ENCODE data around the gene MSI2. TPM values are rescaled to one million over a fixed set of nuclear protein-coding genes. Genes with fewer than 3 reads are reported as not detected.

Gene MSI2
- total and polyA plus RNA-seq, 8 donors = 35.0 to 49.5 (median 47.5) TPM

DNA sequence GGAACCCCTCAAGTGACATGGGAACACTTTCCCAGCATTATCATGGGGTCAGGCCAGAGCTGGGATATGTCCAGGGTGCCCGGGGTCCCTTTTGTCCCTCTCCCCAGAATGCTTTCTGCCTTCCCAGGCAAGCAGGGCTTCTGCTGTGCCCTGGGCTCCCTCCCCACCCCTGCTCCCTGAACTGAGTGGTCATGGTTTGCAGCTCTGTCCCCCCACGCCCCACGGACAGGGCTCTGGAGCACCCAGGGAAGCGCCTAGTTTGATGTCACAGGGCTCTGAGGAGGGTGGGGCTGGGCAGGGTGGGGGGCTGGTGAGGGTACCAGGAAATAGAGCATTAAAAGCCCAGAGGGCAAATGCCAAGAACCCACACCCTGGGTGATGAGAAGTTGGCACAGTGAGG, 396.5 kb downstream of the MSI2 start:
- intact Hi-C loops (cut with DNase I) = no loop called here
- DNase-seq (no peak), ATAC-seq (no peak)
- H3K27ac ChIP-seq = no peak overlapping the region
- H3K36me3 ChIP-seq = no peaks in the 10 kb centered on the region
- H3K4me3 ChIP-seq = no peak overlapping the region
- TF ChIP-seq CTCF (IDR thresholded peaks at IDR 0.05) = no peak
- H3K4me1 ChIP-seq = no peaks in the 10 kb centered on the region
- no peaks in the 10 kb centered on the region for H3K9me3 ChIP-seq
- H3K27me3 ChIP-seq = no peaks in the 10 kb centered on the region

DNA sequence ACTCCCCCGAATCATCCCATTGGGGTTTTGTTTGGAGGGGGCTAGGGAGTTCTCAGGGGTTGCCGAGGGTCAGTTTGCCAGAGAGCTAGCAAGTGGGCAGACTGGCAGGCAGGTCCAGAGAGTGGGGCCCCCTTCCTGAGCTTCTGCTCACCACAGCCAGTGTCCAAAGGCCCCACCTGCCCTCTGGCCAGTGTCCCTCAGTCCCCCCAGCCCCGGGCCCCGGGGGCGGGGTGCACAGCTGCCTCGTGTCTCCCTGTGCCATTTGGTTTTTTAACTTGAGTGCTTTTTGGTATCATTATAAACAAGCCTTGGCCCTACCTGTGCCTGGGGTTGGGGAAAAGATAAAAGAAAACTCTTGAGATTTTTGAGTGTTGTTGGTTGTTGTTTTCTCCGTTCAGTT, 397.0 kb downstream of the MSI2 start:
- Histone ChIP-seq H3K27ac (no peak overlapping the region), H3K9me3 (no peaks in the 10 kb centered on the region), H3K4me3 (no peak overlapping the region), H3K4me1 (no peaks in the 10 kb centered on the region), H3K27me3 (no peaks in the 10 kb centered on the region), H3K36me3 (no peaks in the 10 kb centered on the region)
- DNase-seq (no peak), ATAC-seq (no peak)
- intact Hi-C loops (cut with DNase I) = no loop called here
- TF ChIP-seq CTCF (IDR thresholded peaks at IDR 0.05) = no peak

- intact Hi-C loops (cut with DNase I) = no loop called here
- H3K27ac ChIP-seq = no peak overlapping the region
- TF ChIP-seq CTCF (IDR thresholded peaks at IDR 0.05) = no peak
- H3K36me3 ChIP-seq = no peaks in the 10 kb centered on the region
- no peak for ATAC-seq
- H3K9me3 ChIP-seq = no peaks in the 10 kb centered on the region
- no peak overlapping the region for H3K4me3 ChIP-seq
- H3K4me1 ChIP-seq = no peaks in the 10 kb centered on the region
- DNase-seq = no peak
- H3K27me3 ChIP-seq = no peaks in the 10 kb centered on the region
Measured at GRCh38 chr17:57654040-57654775, 397.9 kb downstream of the MSI2 start.

DNA sequence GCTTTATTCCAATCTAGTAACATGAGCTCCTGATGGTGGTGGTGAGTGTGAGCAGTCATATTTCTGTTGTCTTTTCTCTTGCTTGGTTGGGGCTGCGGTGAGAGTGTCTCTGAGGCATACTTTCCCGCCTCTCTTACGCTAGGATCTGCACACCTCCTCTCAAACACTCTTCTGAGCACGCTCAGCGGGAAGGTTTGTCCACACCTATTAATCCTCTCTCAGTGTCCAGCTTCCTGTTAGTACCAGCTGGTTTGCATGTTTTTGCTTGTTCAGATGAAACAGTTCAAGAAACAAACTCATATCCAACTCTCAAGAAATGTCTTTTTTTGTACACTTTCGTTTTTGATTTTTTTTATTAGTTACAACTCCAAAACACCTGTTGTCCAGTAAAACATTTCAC, 399.2 kb downstream of the MSI2 start:
- no peak for TF ChIP-seq CTCF (IDR thresholded peaks at IDR 0.05)
- Histone ChIP-seq H3K27ac (no peak overlapping the region), H3K36me3 (no peaks in the 10 kb centered on the region), H3K9me3 (no peaks in the 10 kb centered on the region), H3K27me3 (no peaks in the 10 kb centered on the region), H3K4me1 (no peaks in the 10 kb centered on the region), H3K4me3 (no peak overlapping the region)
- DNase-seq (no peak), ATAC-seq (no peak)
- intact Hi-C loops (cut with DNase I) = no loop called here

- Histone ChIP-seq H3K4me1 (peaks cover 0 to 2% of the 10 kb centered on the region in 2 donors), H3K36me3 (no peaks in the 10 kb centered on the region), H3K9me3 (no peaks in the 10 kb centered on the region), H3K4me3 (no peak overlapping the region), H3K27ac (no peak overlapping the region), H3K27me3 (no peaks in the 10 kb centered on the region)
- DNase-seq (no peak), ATAC-seq (no peak)
- intact Hi-C loops (cut with DNase I) = no loop called here
- TF ChIP-seq CTCF (IDR thresholded peaks at IDR 0.05) = no peak
Measured at GRCh38 chr17:57657211-57657610, 400.9 kb downstream of the MSI2 start.

All from left lung (tissue), 10 donors.